Subcutaneous abdominal adipose tissue (tissue), 5 donors: Measurements from ENCODE around the gene ARL15.

Source experiments
- H3K27ac ChIP-seq: one replicate; pipeline ENCODE4 v1.7.0; 2013; ENCODE audit warnings: low read depth, mild to moderate bottlenecking, inconsistent platforms, low read length, moderate library complexity
- H3K27me3 ChIP-seq, 5 donors: one replicate each; pipeline ENCODE4 v1.7.0; 2013; ENCODE audit warnings: low read length in 5 of 5, inconsistent platforms in 1 of 5; ENCODE audit not compliant: control insufficient read depth in 5 of 5, insufficient read depth in 4 of 5
- H3K36me3 ChIP-seq, 5 donors: one replicate each; pipeline ENCODE4 v1.7.0; 2013; ENCODE audit warnings: low read length in 5 of 5; ENCODE audit not compliant: control insufficient read depth in 5 of 5, insufficient read depth in 5 of 5
- H3K4me1 ChIP-seq, 5 donors: one replicate each; pipeline ENCODE4 v1.7.0; 2013; ENCODE audit warnings: low read length in 5 of 5, mild to moderate bottlenecking in 3 of 5, moderate library complexity in 1 of 5; ENCODE audit not compliant: control insufficient read depth in 5 of 5, insufficient read depth in 5 of 5
- H3K4me3 ChIP-seq, 5 donors: one replicate each; pipeline ENCODE4 v1.7.0; 2013; ENCODE audit warnings: low read length in 5 of 5, low read depth in 1 of 5
- H3K9ac ChIP-seq, 5 donors: one replicate each; pipeline ENCODE4 v1.7.0; 2013; ENCODE audit warnings: low read length in 5 of 5, mild to moderate bottlenecking in 4 of 5, moderate library complexity in 3 of 5
- H3K9me3 ChIP-seq, 5 donors: one replicate each; pipeline ENCODE4 v1.7.0; 2013; ENCODE audit warnings: low read length in 5 of 5; ENCODE audit not compliant: control insufficient read depth in 5 of 5
- donor health status: healthy.
- donor health status: healthy.
- donor health status: healthy.
- donor health status: healthy.
- donor health status: healthy.

The ARL15 gene

GRCh38 chr5:54257366-54258118 lies 52.8 kb downstream of the ARL15 start:
- H3K9me3 ChIP-seq = no peaks in the 10 kb centered on the region
- no peak overlapping the region for H3K27ac ChIP-seq
- H3K27me3 ChIP-seq = no peaks in the 10 kb centered on the region
- H3K9ac ChIP-seq = no peak overlapping the region
- H3K4me1 ChIP-seq = peaks cover 0 to 6% (median 5%) of the 10 kb centered on the region in 5 donors
- H3K36me3 ChIP-seq = no peaks in the 10 kb centered on the region
- no peak overlapping the region for H3K4me3 ChIP-seq

GRCh38 chr5:54254482-54255198 lies 55.7 kb downstream of the ARL15 start:
- Histone ChIP-seq H3K4me1 (peaks cover 0 to 6% (median 5%) of the 10 kb centered on the region in 5 donors), H3K27me3 (no peaks in the 10 kb centered on the region), H3K4me3 (peak overlapping the region in 2 of 5 donors; percentile 25 to 33), H3K9me3 (no peaks in the 10 kb centered on the region), H3K36me3 (no peaks in the 10 kb centered on the region), H3K9ac (no peak overlapping the region), H3K27ac (no peak overlapping the region)

- Histone ChIP-seq H3K9me3 (no peaks in the 10 kb centered on the region), H3K4me1 (peaks cover 0 to 8% (median 5%) of the 10 kb centered on the region in 5 donors), H3K36me3 (no peaks in the 10 kb centered on the region), H3K9ac (no peak overlapping the region), H3K27me3 (no peaks in the 10 kb centered on the region), H3K27ac (no peak overlapping the region), H3K4me3 (no peak overlapping the region)
Measured at GRCh38 chr5:54251981-54252380, 58.4 kb downstream of the ARL15 start.

GRCh38 chr5:54249210-54250028 lies 61.0 kb downstream of the ARL15 start:
- no peak overlapping the region for H3K27ac ChIP-seq
- no peaks in the 10 kb centered on the region for H3K36me3 ChIP-seq
- H3K4me1 ChIP-seq = peaks cover 0 to 5% (median 0%) of the 10 kb centered on the region in 5 donors
- H3K9me3 ChIP-seq = no peaks in the 10 kb centered on the region
- no peak overlapping the region for H3K4me3 ChIP-seq
- H3K27me3 ChIP-seq = no peaks in the 10 kb centered on the region
- no peak overlapping the region for H3K9ac ChIP-seq

GRCh38 chr5:54247226-54247625 lies 63.1 kb downstream of the ARL15 start:
- no peak overlapping the region for H3K9ac ChIP-seq
- H3K27ac ChIP-seq = no peak overlapping the region
- H3K4me1 ChIP-seq = peaks cover 0 to 5% (median 0%) of the 10 kb centered on the region in 5 donors
- H3K9me3 ChIP-seq = no peaks in the 10 kb centered on the region
- no peaks in the 10 kb centered on the region for H3K36me3 ChIP-seq
- no peaks in the 10 kb centered on the region for H3K27me3 ChIP-seq
- H3K4me3 ChIP-seq = no peak overlapping the region

GRCh38 chr5:54243483-54244080 lies 66.8 kb downstream of the ARL15 start:
- Histone ChIP-seq H3K9ac (no peak overlapping the region), H3K4me1 (peaks cover 0 to 5% (median 0%) of the 10 kb centered on the region in 5 donors), H3K27me3 (no peaks in the 10 kb centered on the region), H3K9me3 (no peaks in the 10 kb centered on the region), H3K36me3 (no peaks in the 10 kb centered on the region), H3K4me3 (no peak overlapping the region), H3K27ac (no peak overlapping the region)

- Histone ChIP-seq H3K4me1 (peaks cover 0 to 6% (median 0%) of the 10 kb centered on the region in 5 donors), H3K4me3 (no peak overlapping the region), H3K9me3 (no peaks in the 10 kb centered on the region), H3K27me3 (no peaks in the 10 kb centered on the region), H3K36me3 (no peaks in the 10 kb centered on the region), H3K9ac (no peak overlapping the region), H3K27ac (no peak overlapping the region)
Measured at GRCh38 chr5:54242297-54242696, 68.1 kb downstream of the ARL15 start.

- Histone ChIP-seq H3K27ac (no peak overlapping the region), H3K9me3 (no peaks in the 10 kb centered on the region), H3K27me3 (no peaks in the 10 kb centered on the region), H3K4me1 (peaks cover 0 to 7% (median 3%) of the 10 kb centered on the region in 5 donors), H3K36me3 (no peaks in the 10 kb centered on the region), H3K4me3 (no peak overlapping the region), H3K9ac (no peak overlapping the region)
Measured at GRCh38 chr5:54234304-54234933, 76.0 kb downstream of the ARL15 start.

- no peaks in the 10 kb centered on the region for H3K36me3 ChIP-seq
- no peaks in the 10 kb centered on the region for H3K9me3 ChIP-seq
- no peak overlapping the region for H3K9ac ChIP-seq
- peaks cover 0 to 7% (median 3%) of the 10 kb centered on the region in 5 donors for H3K4me1 ChIP-seq
- no peaks in the 10 kb centered on the region for H3K27me3 ChIP-seq
- H3K4me3 ChIP-seq = no peak overlapping the region
- no peak overlapping the region for H3K27ac ChIP-seq
Measured at GRCh38 chr5:54230936-54231685, 79.3 kb downstream of the ARL15 start.
